ENCODE data around the gene THRB. TPM values are rescaled to one million over a fixed set of nuclear protein-coding genes. Genes with fewer than 3 reads are reported as not detected.

The THRB gene
- total and polyA plus RNA-seq, 4 experiments from 2014 or later, result 0.03 TPM; not detected in 3

GRCh38 chr3:24504772-24505171, 10.1 kb upstream of the THRB start:
- intact Hi-C loops (cut with micrococcal nuclease), result no loop called here
- Mint-ChIP-seq H3K36me3 (no peaks in the 10 kb centered on the region), H3K9me3 (peaks cover 0 to 5% (median 1%) of the 10 kb centered on the region in 8 donors), H3K27me3 (peaks cover 0 to 3% of the 10 kb centered on the region in 2 donors), H3K27ac (no peak overlapping the region), H3K4me1 (no peaks in the 10 kb centered on the region), H3K4me3 (no peak overlapping the region)
- no peaks in the 10 kb centered on the region for H3K4me1 ChIP-seq (ENCODE audit: insufficient read depth, low read length)
- H3K9me3 ChIP-seq (ENCODE audit: control insufficient read depth in 1 of 2, low read length in 2 of 2), result no peaks in the 10 kb centered on the region
- H3K27me3 ChIP-seq (ENCODE audit: insufficient read depth, low read length), result no peaks in the 10 kb centered on the region
- H3K4me3 ChIP-seq (ENCODE audit: low read length in 2 of 2), result no peak overlapping the region
- H3K36me3 ChIP-seq (ENCODE audit: insufficient read depth, low read length), result no peaks in the 10 kb centered on the region
- no peak for DNase-seq
- CTCF ChIA-PET (ENCODE audit: partially characterized antibody), result no interaction called here
- POLR2A ChIA-PET (ENCODE audit: partially characterized antibody), result no interaction called here
- no peak overlapping the region for H3K27ac ChIP-seq (ENCODE audit: low read depth, low read length)

DNA sequence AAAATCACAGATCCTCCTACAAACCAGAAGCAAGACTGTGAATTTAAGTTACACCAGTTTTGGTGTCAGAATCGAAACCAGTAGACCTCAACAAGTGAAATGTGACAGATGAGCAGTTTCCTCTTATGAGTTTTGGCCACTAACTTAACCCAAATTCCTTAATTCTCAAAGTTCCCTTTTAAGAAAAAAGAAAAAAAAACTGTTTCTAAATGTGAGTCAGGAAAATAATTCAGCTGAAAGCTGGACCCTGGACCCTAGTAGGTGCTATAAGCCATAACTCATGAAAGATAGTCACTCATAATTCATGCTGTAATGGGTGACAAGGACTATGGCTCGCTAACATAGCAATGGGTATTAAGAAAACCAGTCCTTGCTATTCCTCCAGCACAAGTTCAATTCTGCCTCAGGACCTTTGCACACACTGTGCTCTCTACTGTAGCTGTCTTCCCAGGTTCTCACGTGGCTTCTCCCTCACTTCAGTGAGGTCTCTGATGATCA, 9.0 kb upstream of the THRB start:
- POLR2A ChIA-PET (ENCODE audit: partially characterized antibody), result no interaction called here
- no peak overlapping the region for H3K27ac ChIP-seq (ENCODE audit: low read depth, low read length)
- intact Hi-C loops (cut with micrococcal nuclease), result no loop called here
- peaks cover 0 to 3% of the 10 kb centered on the region in 2 donors for H3K27me3 Mint-ChIP-seq
- no peaks in the 10 kb centered on the region for H3K4me1 Mint-ChIP-seq
- H3K36me3 ChIP-seq (ENCODE audit: insufficient read depth, low read length), result no peaks in the 10 kb centered on the region
- CTCF ChIA-PET (ENCODE audit: partially characterized antibody), result no interaction called here
- H3K9me3 ChIP-seq (ENCODE audit: control insufficient read depth in 1 of 2, low read length in 2 of 2), result no peaks in the 10 kb centered on the region
- H3K27ac Mint-ChIP-seq, result no peak overlapping the region
- H3K4me3 Mint-ChIP-seq, result no peak overlapping the region
- H3K4me3 ChIP-seq (ENCODE audit: low read length in 2 of 2), result no peak overlapping the region
- H3K4me1 ChIP-seq (ENCODE audit: insufficient read depth, low read length), result no peaks in the 10 kb centered on the region
- peaks cover 0 to 5% (median 2%) of the 10 kb centered on the region in 8 donors for H3K9me3 Mint-ChIP-seq
- H3K36me3 Mint-ChIP-seq, result no peaks in the 10 kb centered on the region
- no peak for DNase-seq
- no peaks in the 10 kb centered on the region for H3K27me3 ChIP-seq (ENCODE audit: insufficient read depth, low read length)

GRCh38 chr3:24502690-24503089, 8.0 kb upstream of the THRB start:
- H3K4me1 ChIP-seq (ENCODE audit: insufficient read depth, low read length), result no peaks in the 10 kb centered on the region
- peaks cover 4% of the 10 kb centered on the region in 2 donors for H3K27me3 Mint-ChIP-seq
- intact Hi-C loops (cut with micrococcal nuclease), result no loop called here
- no peak overlapping the region for H3K4me3 Mint-ChIP-seq
- H3K4me1 Mint-ChIP-seq, result no peaks in the 10 kb centered on the region
- no peak for DNase-seq
- no peaks in the 10 kb centered on the region for H3K36me3 Mint-ChIP-seq
- H3K27ac Mint-ChIP-seq, result no peak overlapping the region
- no peaks in the 10 kb centered on the region for H3K27me3 ChIP-seq (ENCODE audit: insufficient read depth, low read length)
- H3K4me3 ChIP-seq (ENCODE audit: low read length in 2 of 2), result no peak overlapping the region
- no peaks in the 10 kb centered on the region for H3K9me3 ChIP-seq (ENCODE audit: control insufficient read depth in 1 of 2, low read length in 2 of 2)
- ChIA-PET POLR2A (ENCODE audit: partially characterized antibody) (no interaction called here), CTCF (ENCODE audit: partially characterized antibody) (no interaction called here)
- peaks cover 0 to 4% (median 2%) of the 10 kb centered on the region in 8 donors for H3K9me3 Mint-ChIP-seq
- no peaks in the 10 kb centered on the region for H3K36me3 ChIP-seq (ENCODE audit: insufficient read depth, low read length)
- H3K27ac ChIP-seq (ENCODE audit: low read depth, low read length), result no peak overlapping the region

DNA sequence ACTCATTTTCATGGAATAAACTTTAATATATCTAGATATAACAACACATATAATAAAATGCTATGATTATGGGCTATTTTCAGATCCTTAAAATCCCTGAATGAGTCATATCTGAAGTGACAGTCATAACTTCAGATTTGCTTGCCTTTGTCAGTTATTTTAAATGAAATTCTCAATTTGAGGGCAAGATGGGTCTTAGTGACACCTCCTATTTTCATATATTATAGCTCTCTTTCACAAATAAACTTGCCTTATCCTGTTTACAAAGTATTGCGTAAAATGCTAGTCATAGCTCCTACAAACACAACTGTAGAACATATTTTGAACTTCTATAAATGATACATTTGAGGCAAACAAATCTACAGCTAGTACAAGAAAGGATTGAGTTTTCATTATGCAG, 6.2 kb upstream of the THRB start:
- ChIA-PET CTCF (ENCODE audit: partially characterized antibody) (no interaction called here), POLR2A (ENCODE audit: partially characterized antibody) (no interaction called here)
- Mint-ChIP-seq H3K4me3 (no peak overlapping the region), H3K4me1 (no peaks in the 10 kb centered on the region), H3K27me3 (peaks cover 10 to 12% of the 10 kb centered on the region in 2 donors), H3K9me3 (peaks cover 0 to 4% (median 3%) of the 10 kb centered on the region in 8 donors), H3K27ac (no peak overlapping the region), H3K36me3 (no peaks in the 10 kb centered on the region)
- Histone ChIP-seq H3K4me1 (ENCODE audit: insufficient read depth, low read length) (no peaks in the 10 kb centered on the region), H3K36me3 (ENCODE audit: insufficient read depth, low read length) (no peaks in the 10 kb centered on the region), H3K9me3 (ENCODE audit: control insufficient read depth in 1 of 2, low read length in 2 of 2) (no peaks in the 10 kb centered on the region), H3K27me3 (ENCODE audit: insufficient read depth, low read length) (no peaks in the 10 kb centered on the region), H3K4me3 (ENCODE audit: low read length in 2 of 2) (no peak overlapping the region), H3K27ac (ENCODE audit: low read depth, low read length) (no peak overlapping the region)
- intact Hi-C loops (cut with micrococcal nuclease), result no loop called here
- no peak for DNase-seq

DNA sequence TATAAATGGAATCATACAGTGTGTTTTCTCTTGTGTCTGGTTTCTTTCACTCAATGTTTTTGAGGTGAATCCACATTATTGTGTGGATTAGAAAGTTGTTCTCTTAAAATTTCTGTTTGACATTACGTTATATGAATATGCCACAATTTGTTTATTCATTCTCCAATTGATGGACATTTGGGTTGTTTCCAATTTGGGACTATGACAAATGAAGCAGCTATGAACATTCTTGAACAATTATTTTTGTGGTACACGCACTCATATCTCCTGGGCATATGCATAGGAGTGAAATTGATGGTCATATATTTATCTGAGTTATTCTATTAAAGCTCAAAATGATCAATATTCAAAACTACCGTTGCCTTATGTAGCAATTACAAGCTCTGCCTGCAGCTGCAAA, 5.3 kb upstream of the THRB start:
- DNase-seq, result no peak
- Mint-ChIP-seq H3K4me3 (no peak overlapping the region), H3K27ac (no peak overlapping the region), H3K9me3 (peaks cover 0 to 4% (median 3%) of the 10 kb centered on the region in 8 donors), H3K36me3 (no peaks in the 10 kb centered on the region), H3K4me1 (peaks cover 0 to 1% (median 0%) of the 10 kb centered on the region in 4 donors), H3K27me3 (peaks cover 14 to 17% of the 10 kb centered on the region in 2 donors)
- intact Hi-C loops (cut with micrococcal nuclease), result no loop called here
- H3K36me3 ChIP-seq (ENCODE audit: insufficient read depth, low read length), result no peaks in the 10 kb centered on the region
- ChIA-PET POLR2A (ENCODE audit: partially characterized antibody) (no interaction called here), CTCF (ENCODE audit: partially characterized antibody) (no interaction called here)
- no peaks in the 10 kb centered on the region for H3K27me3 ChIP-seq (ENCODE audit: insufficient read depth, low read length)
- no peaks in the 10 kb centered on the region for H3K4me1 ChIP-seq (ENCODE audit: insufficient read depth, low read length)
- H3K27ac ChIP-seq (ENCODE audit: low read depth, low read length), result no peak overlapping the region
- H3K9me3 ChIP-seq (ENCODE audit: control insufficient read depth in 1 of 2, low read length in 2 of 2), result no peaks in the 10 kb centered on the region
- H3K4me3 ChIP-seq (ENCODE audit: low read length in 2 of 2), result no peak overlapping the region

- Mint-ChIP-seq H3K27ac (no peak overlapping the region), H3K4me1 (peaks cover 0 to 2% (median 0%) of the 10 kb centered on the region in 4 donors), H3K4me3 (no peak overlapping the region), H3K36me3 (no peaks in the 10 kb centered on the region), H3K27me3 (peaks cover 12 to 18% of the 10 kb centered on the region in 2 donors), H3K9me3 (peaks cover 0 to 4% (median 2%) of the 10 kb centered on the region in 8 donors)
- Histone ChIP-seq H3K36me3 (ENCODE audit: insufficient read depth, low read length) (no peaks in the 10 kb centered on the region), H3K27ac (ENCODE audit: low read depth, low read length) (no peak overlapping the region), H3K27me3 (ENCODE audit: insufficient read depth, low read length) (no peaks in the 10 kb centered on the region), H3K9me3 (ENCODE audit: control insufficient read depth in 1 of 2, low read length in 2 of 2) (no peaks in the 10 kb centered on the region), H3K4me1 (ENCODE audit: insufficient read depth, low read length) (no peaks in the 10 kb centered on the region), H3K4me3 (ENCODE audit: low read length in 2 of 2) (no peak overlapping the region)
- ChIA-PET POLR2A (ENCODE audit: partially characterized antibody) (no interaction called here), CTCF (ENCODE audit: partially characterized antibody) (no interaction called here)
- DNase-seq, result no peak
- intact Hi-C loops (cut with micrococcal nuclease), result no loop called here
These were observed 4.1 kb upstream of the THRB start for GRCh38 chr3:24498796-24499195.

GRCh38 chr3:24498391-24498790, 3.7 kb upstream of the THRB start:
- H3K9me3 ChIP-seq (ENCODE audit: control insufficient read depth in 1 of 2, low read length in 2 of 2), result no peaks in the 10 kb centered on the region
- Mint-ChIP-seq H3K9me3 (peaks cover 0 to 5% (median 3%) of the 10 kb centered on the region in 8 donors), H3K27ac (no peak overlapping the region), H3K4me3 (no peak overlapping the region), H3K27me3 (peaks cover 15 to 20% of the 10 kb centered on the region in 2 donors), H3K4me1 (peaks cover 0 to 3% (median 0%) of the 10 kb centered on the region in 4 donors), H3K36me3 (no peaks in the 10 kb centered on the region)
- no peak for DNase-seq
- intact Hi-C loops (cut with micrococcal nuclease), result no loop called here
- H3K36me3 ChIP-seq (ENCODE audit: insufficient read depth, low read length), result no peaks in the 10 kb centered on the region
- H3K27ac ChIP-seq (ENCODE audit: low read depth, low read length), result no peak overlapping the region
- POLR2A ChIA-PET (ENCODE audit: partially characterized antibody), result no interaction called here
- CTCF ChIA-PET (ENCODE audit: partially characterized antibody), result no interaction called here
- H3K27me3 ChIP-seq (ENCODE audit: insufficient read depth, low read length), result no peaks in the 10 kb centered on the region
- no peak overlapping the region for H3K4me3 ChIP-seq (ENCODE audit: low read length in 2 of 2)
- no peaks in the 10 kb centered on the region for H3K4me1 ChIP-seq (ENCODE audit: insufficient read depth, low read length)

- Histone ChIP-seq H3K4me1 (ENCODE audit: insufficient read depth, low read length) (no peaks in the 10 kb centered on the region), H3K27ac (ENCODE audit: low read depth, low read length) (no peak overlapping the region), H3K36me3 (ENCODE audit: insufficient read depth, low read length) (no peaks in the 10 kb centered on the region), H3K4me3 (ENCODE audit: low read length in 2 of 2) (no peak overlapping the region), H3K9me3 (ENCODE audit: control insufficient read depth in 1 of 2, low read length in 2 of 2) (no peaks in the 10 kb centered on the region), H3K27me3 (ENCODE audit: insufficient read depth, low read length) (no peaks in the 10 kb centered on the region)
- no peaks in the 10 kb centered on the region for H3K36me3 Mint-ChIP-seq
- intact Hi-C loops (cut with micrococcal nuclease), result no loop called here
- ChIA-PET POLR2A (ENCODE audit: partially characterized antibody) (no interaction called here), CTCF (ENCODE audit: partially characterized antibody) (no interaction called here)
- H3K4me3 Mint-ChIP-seq, result no peak overlapping the region
- H3K4me1 Mint-ChIP-seq, result peaks cover 0 to 3% (median 0%) of the 10 kb centered on the region in 4 donors
- DNase-seq, result no peak
- H3K27ac Mint-ChIP-seq, result no peak overlapping the region
- peaks cover 0 to 5% (median 3%) of the 10 kb centered on the region in 8 donors for H3K9me3 Mint-ChIP-seq
- H3K27me3 Mint-ChIP-seq, result peaks cover 16 to 23% of the 10 kb centered on the region in 2 donors
These were observed 3.3 kb upstream of the THRB start for GRCh38 chr3:24497942-24498341.

Measured in CD4-positive, alpha-beta memory T cell (primary cell).